K562 (cell line): ENCODE results near the gene ZMYM4. TPM values are rescaled to one million over a fixed set of nuclear protein-coding genes. Genes with fewer than 3 reads are reported as not detected.

Experiments used
- ATAC-seq: fragments of 200-7000 bp; cut with Tn5 transposase; 3 replicates; pipeline ENCODE4 v1.9.1; 2020; ENCODE audit warnings: moderate library complexity
- BruUV-seq: library from RNA; stranded (reverse); fragments of 400-500 nt; replicated peaks from 2 replicates; lab custom pipeline; 2021; lab: Mats Ljungman, UMichigan
- CTCF ChIA-PET: fragments of 300-600 bp; formaldehyde crosslinking; extraction: SDS; loops from one replicate; lab custom pipeline; 2021; ENCODE audit warnings: low intra/inter-chr PET ratio; lab: Yijun Ruan, JAX
- POLR2A ChIA-PET: fragments of 300-600, 350-650 bp; sonication (Branson Sonifier 250); formaldehyde crosslinking; extraction: SDS; loops from one replicate; lab custom pipeline; 2021; ENCODE audit warnings: antibody characterized with exemption, inconsistent platforms; lab: Yijun Ruan, JAX
- DNase-seq, 4 experiments: peaks; one replicate each; pipeline versions ENCODE4 v3.0.0 to v3.0.0-alpha.2; 2011 to 2018; ENCODE audit warnings: low spot score in 3 of 4, mixed read lengths in 3 of 4; ENCODE audit errors: extremely low read depth in 1 of 4
- FAIRE-seq: peaks from 2 replicates; lab custom pipeline; 2011; peaks lifted over from hg19 to GRCh38; lab: Jason Lieb, UNC
- H2AFZ ChIP-seq: 2 replicates; pipeline ENCODE4 v1.6.0; 2011; ENCODE audit warnings: low read depth, low read length, control low read depth, inconsistent platforms
- H3K27ac ChIP-seq: fragments of 200-600 bp; 3 replicates; pipeline ENCODE4 v1.8.0; 2011; ENCODE audit warnings: low read depth, mild to moderate bottlenecking, control low read depth, inconsistent platforms, low read length, moderate library complexity, mixed read lengths; ENCODE audit errors: extremely low read depth
- H3K27me3 ChIP-seq, 2 experiments: fragments of 300-600 bp in 1 of 2; 2 replicates in 1 of 2; 3 replicates in 1 of 2; pipeline versions ENCODE4 v1.6.0 to v1.8.0; 2011; ENCODE audit warnings: inconsistent platforms in 2 of 2, low read length in 2 of 2, mild to moderate bottlenecking in 1 of 2, mixed read lengths in 1 of 2, moderate library complexity in 1 of 2; ENCODE audit not compliant: control insufficient read depth in 2 of 2, insufficient read depth in 2 of 2
- H3K36me3 ChIP-seq: fragments of 300-600 bp; 3 replicates; pipeline ENCODE4 v1.8.0; 2011; ENCODE audit warnings: mild to moderate bottlenecking, low read length, inconsistent platforms; ENCODE audit not compliant: control insufficient read depth, insufficient read depth
- H3K4me1 ChIP-seq, 2 experiments: fragments of 200-600 bp in 1 of 2; replicated peaks in 1 of 2; 2 replicates in 1 of 2; 3 replicates in 1 of 2; pipeline versions ENCODE4 v1.5.1 to v1.8.0; 2011; ENCODE audit warnings: inconsistent platforms in 2 of 2, low read length in 2 of 2, mild to moderate bottlenecking in 1 of 2, mixed read lengths in 1 of 2, moderate library complexity in 1 of 2; ENCODE audit not compliant: control insufficient read depth in 2 of 2, insufficient read depth in 2 of 2
- H3K4me2 ChIP-seq: 2 replicates; pipeline ENCODE4 v1.6.1; 2011; ENCODE audit warnings: low read length, control low read depth, inconsistent platforms, mixed read lengths; ENCODE audit not compliant: insufficient read depth
- H3K4me3 ChIP-seq: fragments of 200-600 bp; sonication (generic), shearing (Covaris generic); 2 replicates; pipeline ENCODE4 v1.5.1; 2016; ENCODE audit warnings: control low read depth, inconsistent platforms
- H3K79me2 ChIP-seq: fragments of 200-600 bp; 3 replicates; pipeline ENCODE4 v1.8.0; 2011; ENCODE audit warnings: low read length, inconsistent platforms; ENCODE audit not compliant: control insufficient read depth, insufficient read depth
- H3K9ac ChIP-seq, 2 experiments: 2 replicates each; pipeline versions ENCODE4 v1.6.0 to v1.6.1; 2011; ENCODE audit warnings: low read depth in 2 of 2, low read length in 2 of 2, control low read depth in 1 of 2, inconsistent platforms in 1 of 2, mild to moderate bottlenecking in 1 of 2, mixed read lengths in 1 of 2; ENCODE audit not compliant: insufficient read depth in 1 of 2
- H3K9me1 ChIP-seq: one replicate; pipeline ENCODE4 v1.6.0; 2011; ENCODE audit warnings: inconsistent platforms, mild to moderate bottlenecking, low read length, moderate library complexity; ENCODE audit not compliant: control insufficient read depth, insufficient read depth
- H3K9me3 ChIP-seq: replicated peaks from 2 replicates; pipeline ENCODE4 v1.5.1; 2011; ENCODE audit warnings: low read depth, low read length, inconsistent platforms; ENCODE audit not compliant: control insufficient read depth, insufficient read depth
- H4K20me1 ChIP-seq: replicated peaks from 2 replicates; pipeline ENCODE4 v1.6.1; 2011; ENCODE audit warnings: low read length, inconsistent platforms, mixed read lengths; ENCODE audit not compliant: control insufficient read depth, insufficient read depth
- ARID2 ChIP-seq: fragments of 450-650 bp; IDR thresholded peaks from 2 replicates; pipeline ENCODE4 v1.6.1; 2017; ENCODE audit warnings: antibody characterized with exemption, mild to moderate bottlenecking
- TFAM ChIP-seq: fragments of 250-450 bp; sonication (Bioruptor Pico); conservative IDR thresholded peaks from 2 replicates; pipeline ENCODE4 v1.5.0; 2021; ENCODE audit warnings: mild to moderate bottlenecking, moderate library complexity
- ZBTB7A ChIP-seq: IDR thresholded peaks from 2 replicates; pipeline ENCODE4 v1.6.1; 2011; ENCODE audit warnings: low read depth, mild to moderate bottlenecking, low read length, moderate library complexity, borderline replicate concordance; ENCODE audit not compliant: control insufficient read depth
- ZC3H8 ChIP-seq: fragments of 450-650 bp; IDR thresholded peaks from 2 replicates; pipeline ENCODE4 v1.6.1; 2017
- ZNF407 ChIP-seq: fragments of 450-650 bp; IDR thresholded peaks from 2 replicates; pipeline ENCODE4 v1.6.1; 2016; ENCODE audit warnings: low read depth
- WGBS: fragments of 100-300 bp; shearing (Covaris generic); methylation state at CpG from one replicate; pipeline ENCODE4 v1.1.6; 2016; ENCODE audit warnings: low coverage, mixed read lengths; ENCODE audit not compliant: insufficient coverage; ENCODE audit errors: missing lambda C conversion rate; 5-methylcytosine and 5-hydroxymethylcytosine counted together
- in situ Hi-C: fragments of 300-500 bp; cut with MboI; formaldehyde crosslinking; loops from 4 replicates; pipeline ENCODE4 v1.15.0; 2018; ENCODE audit warnings: inconsistent platforms, mixed read lengths
- intact Hi-C: fragments of 100-400 bp; cut with micrococcal nuclease; formaldehyde crosslinking; loops from 2 replicates; pipeline ENCODE4 v1.14.2; 2022
- polyA plus RNA-seq, 8 experiments: library from polyadenylated mRNA; depleted of rRNA in 4 of 8; stranded (reverse) in 5 of 8; unstranded in 3 of 8; fragments of >200 nt; fragmentation: Nextera tagmentation in 2 of 8; fragmentation: Illumina TruSeq in 1 of 8; extraction: Ambion mirVana in 2 of 8; extraction: Trizol in 1 of 8; gene quantifications; 2 replicates each; pipeline versions ENCODE4 v1.2.1 to v1.2.3, GENCODE V29; 2011 to 2014; ENCODE audit warnings: inconsistent platforms in 1 of 8, missing spikeins in 1 of 8
- total RNA-seq, 7 experiments: library from RNA; depleted of rRNA in 6 of 7; stranded (reverse); fragments of >200 nt in 6 of 7; fragmentation: Illumina TruSeq in 2 of 7; extraction: Trizol in 2 of 7; gene quantifications; 2 replicates each; pipeline versions ENCODE4 v1.2.1 to v1.2.3, GENCODE V29; 2011 to 2021; ENCODE audit warnings: low replicate concordance in 1 of 7
- TF ChIP-seq, protein P1 (sequence below): fragments of 250-450 bp; sonication (Bioruptor Pico); IDR thresholded peaks from 2 replicates; pipeline ENCODE4 v1.8.0; 2021; ENCODE audit warnings: mild to moderate bottlenecking, moderate library complexity

The ZMYM4 gene
- total and polyA plus RNA-seq, 9 of the 15 experiments (the other 6 are each of a cell fraction or from before 2014, with no cell fraction given) = 15.2 to 77.2 (median 63.3) TPM

- H2AFZ ChIP-seq = no peak overlapping the region
Observed at GRCh38 chr1:35394386-35394785, 125.9 kb downstream of the ZMYM4 start.

More at GRCh38 chr1:35394386-35394785, 125.9 kb downstream of the ZMYM4 start:
- in situ Hi-C loops (no loop called here), intact Hi-C loops (no loop called here)
- no peaks in the 10 kb centered on the region for H3K9me3 ChIP-seq
- no peak overlapping the region for H3K4me2 ChIP-seq
- H3K4me3 ChIP-seq = no peak overlapping the region
- H3K4me1 ChIP-seq = peaks cover 5 to 7% of the 10 kb centered on the region in 2 experiments; a peak in 3 of 5 replicates
- ChIA-PET CTCF (no interaction called here), POLR2A (interaction anchor here (0.6 kb wide), 1 partner anchor 81 kb away, joined by 4 read pairs; no protein-coding TSS in a partner anchor)
- no peak overlapping the region for H3K27ac ChIP-seq
- no peak overlapping the region; a peak in 1 of 4 replicates for H3K9ac ChIP-seq
- WGBS = 100% methylated on average over 2 of the region's 2 CpGs
- no peak for ATAC-seq
- no peak for DNase-seq
- peaks cover 91% of the 10 kb centered on the region for H3K36me3 ChIP-seq
- no TSS peak for BruUV-seq
- H3K9me1 ChIP-seq = no peaks in the 10 kb centered on the region
- H3K27me3 ChIP-seq = no peaks in the 10 kb centered on the region
- FAIRE-seq = no peak
- no peaks in the 10 kb centered on the region for H4K20me1 ChIP-seq
- no peaks in the 10 kb centered on the region for H3K79me2 ChIP-seq
- TF ChIP-seq ARID2 (no peak), ZBTB7A (no peak), ZNF407 (no peak), ZC3H8 (no peak), TFAM (no peak)
- TF ChIP-seq, protein P1, sequence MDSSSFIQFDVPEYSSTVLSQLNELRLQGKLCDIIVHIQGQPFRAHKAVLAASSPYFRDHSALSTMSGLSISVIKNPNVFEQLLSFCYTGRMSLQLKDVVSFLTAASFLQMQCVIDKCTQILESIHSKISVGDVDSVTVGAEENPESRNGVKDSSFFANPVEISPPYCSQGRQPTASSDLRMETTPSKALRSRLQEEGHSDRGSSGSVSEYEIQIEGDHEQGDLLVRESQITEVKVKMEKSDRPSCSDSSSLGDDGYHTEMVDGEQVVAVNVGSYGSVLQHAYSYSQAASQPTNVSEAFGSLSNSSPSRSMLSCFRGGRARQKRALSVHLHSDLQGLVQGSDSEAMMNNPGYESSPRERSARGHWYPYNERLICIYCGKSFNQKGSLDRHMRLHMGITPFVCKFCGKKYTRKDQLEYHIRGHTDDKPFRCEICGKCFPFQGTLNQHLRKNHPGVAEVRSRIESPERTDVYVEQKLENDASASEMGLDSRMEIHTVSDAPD = no peak
